NCI-H1092 treated with DMSO at 0.1 percent for 48 hours (cell line): Measurements from ENCODE around the gene ATP2B2.

Experiments
- DNase-seq: peaks from one replicate; lab custom pipeline; 2025; lab: John Stamatoyannopoulos, UW

Gene ATP2B2

DNA sequence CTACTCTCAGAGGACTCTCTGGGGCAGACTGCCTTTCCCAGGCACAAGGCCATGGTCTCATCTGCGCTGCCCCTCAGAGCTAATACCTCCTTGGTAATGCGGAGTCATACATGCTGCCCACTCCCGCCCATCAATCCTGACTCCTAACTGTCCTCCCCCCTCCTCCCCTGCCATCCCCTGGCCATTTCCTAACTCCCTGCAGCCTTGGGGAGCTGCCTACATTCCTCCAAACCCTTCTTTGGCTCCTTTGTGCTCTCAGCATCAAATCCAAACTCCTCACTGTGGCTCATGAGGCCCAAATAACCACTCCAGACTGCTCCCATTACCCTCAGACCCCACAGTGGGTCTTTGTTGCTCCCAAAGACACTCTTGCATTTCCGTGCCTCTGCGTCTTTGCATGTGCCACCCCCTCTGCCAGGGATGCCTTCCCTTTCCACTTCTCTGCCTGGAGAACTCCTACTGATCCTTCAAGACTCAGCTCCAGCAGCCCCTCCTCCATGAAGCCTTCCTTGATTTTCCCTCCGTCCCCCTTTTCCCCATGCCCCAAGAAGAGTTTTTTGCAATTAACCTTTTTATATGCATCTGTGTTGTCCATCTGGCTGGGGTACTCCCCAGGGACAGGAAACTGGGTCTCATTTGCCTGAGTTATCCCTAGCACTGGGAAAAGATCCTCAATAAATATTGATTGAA, 5.5 kb upstream of the ATP2B2 start:
- no peak for DNase-seq

DNA sequence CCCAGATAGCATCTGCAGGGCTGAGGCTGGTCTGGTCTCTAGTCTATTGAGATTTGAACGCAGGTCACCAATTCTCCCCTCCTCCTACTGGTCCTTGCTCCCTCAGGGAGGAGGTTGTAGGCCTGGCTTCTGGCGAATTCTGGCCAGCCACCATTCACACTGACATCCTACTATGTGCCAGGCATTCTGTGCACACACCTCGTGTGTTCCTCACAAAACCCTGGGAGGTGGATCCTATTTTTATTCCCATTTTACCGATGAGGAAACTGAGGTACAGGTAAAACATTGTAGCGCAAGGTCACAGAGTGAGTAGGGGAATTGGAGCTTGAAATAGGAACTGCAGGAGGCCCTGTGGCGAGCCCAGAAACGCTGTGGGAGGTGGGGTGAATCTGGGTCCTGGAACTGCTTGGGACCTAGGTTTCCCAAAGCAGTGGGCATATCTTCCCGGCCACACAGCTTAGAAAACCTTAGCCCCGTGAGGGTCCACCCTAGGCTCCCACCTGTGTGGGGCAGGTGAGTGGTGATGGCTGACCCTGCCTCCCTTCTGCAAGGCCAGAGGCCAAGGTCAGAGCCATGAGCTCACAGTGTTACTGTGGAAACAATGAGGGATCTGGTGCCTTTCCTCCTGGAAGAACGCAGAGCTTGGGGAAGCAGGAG, 4.8 kb upstream of the ATP2B2 start:
- DNase-seq: no peak

DNA sequence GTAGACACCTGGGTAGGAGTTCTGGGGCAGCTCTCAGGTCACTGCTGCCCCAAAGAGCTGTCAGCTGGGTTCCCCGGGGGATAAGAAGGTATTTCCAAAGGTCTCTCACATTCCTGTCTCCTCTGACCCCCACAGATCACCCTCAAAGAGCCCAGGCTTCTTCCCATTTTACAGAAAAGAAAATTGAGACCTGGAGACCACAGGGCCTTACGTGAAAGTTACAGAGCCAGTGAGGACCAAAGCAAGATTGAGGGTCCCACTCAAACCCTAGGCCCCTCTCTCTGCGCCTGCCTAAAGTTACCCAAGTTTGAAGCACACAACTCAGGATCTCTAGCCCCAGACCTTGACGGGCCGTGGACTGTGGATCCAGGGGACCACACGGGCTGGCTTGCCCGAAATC, 3.9 kb upstream of the ATP2B2 start:
- no peak for DNase-seq

DNA sequence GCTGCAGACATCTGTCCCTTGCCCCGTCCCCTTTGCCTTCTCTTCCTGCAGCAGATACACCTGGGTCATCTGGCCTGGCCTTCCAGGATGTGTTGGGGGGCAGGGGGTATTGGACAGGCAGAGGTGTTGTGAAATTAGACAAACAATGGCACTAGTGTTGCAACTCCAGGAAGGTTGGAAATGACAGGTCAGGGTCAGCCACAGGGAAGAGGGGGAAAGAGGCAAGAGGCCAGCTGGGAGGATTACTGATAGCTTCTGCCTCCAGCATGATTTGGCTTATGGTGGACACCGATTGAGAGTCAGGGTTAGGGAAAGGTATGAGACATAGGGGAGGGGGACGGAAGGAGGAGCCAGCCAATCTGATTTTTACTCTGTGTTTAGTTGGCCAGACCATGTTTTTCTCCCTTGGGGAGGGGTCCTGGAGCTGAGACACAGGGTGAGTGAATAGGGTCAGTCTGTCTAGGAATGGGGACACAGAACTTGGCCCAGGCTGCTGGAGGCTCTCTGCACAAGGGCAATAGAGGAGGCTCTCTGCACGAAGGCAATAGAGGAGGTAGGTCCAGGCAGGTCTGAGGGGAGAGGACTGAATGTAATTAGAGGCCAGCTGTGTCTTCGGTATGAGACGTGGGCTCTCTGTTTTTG, 3.4 kb upstream of the ATP2B2 start:
- no peak for DNase-seq

DNA sequence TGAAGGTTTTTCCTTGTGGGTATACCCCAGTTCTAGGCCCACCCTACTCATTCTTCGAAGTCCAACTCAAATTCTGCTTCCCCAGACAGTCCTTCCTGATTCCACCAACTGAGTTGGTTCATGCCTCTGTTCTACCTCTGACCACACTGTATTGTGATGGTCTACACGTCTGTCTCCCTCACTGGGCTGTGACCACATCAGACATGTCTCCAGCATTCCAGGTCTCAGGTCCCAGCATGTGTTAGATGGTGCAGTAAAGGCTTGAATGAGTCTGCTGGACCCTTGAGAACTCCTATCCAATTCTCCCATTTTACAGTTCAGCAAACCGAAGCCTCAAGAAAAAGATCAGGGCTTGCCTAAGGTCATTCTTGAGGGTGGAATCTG, 2.8 kb upstream of the ATP2B2 start:
- DNase-seq: no peak

DNA sequence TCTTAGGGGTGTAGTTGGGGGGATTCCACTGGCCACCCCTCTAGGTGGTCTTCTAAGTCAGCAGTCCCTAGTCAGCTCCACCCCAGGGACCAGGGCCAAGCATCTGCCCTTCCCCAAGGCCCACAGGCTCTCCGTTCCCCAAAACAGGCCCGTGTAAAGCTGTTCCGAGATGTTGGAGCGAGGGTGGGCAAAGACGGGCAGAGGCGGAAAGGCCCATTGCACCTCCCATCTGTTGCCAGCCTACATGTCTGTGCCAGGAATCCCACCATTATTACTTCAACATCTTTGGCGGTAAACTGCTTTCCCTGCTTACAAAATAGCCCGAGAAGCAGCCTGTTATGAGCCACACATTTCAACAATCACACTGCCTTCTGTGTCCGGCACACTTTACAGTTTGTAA, 1.9 kb upstream of the ATP2B2 start:
- DNase-seq: no peak

DNA sequence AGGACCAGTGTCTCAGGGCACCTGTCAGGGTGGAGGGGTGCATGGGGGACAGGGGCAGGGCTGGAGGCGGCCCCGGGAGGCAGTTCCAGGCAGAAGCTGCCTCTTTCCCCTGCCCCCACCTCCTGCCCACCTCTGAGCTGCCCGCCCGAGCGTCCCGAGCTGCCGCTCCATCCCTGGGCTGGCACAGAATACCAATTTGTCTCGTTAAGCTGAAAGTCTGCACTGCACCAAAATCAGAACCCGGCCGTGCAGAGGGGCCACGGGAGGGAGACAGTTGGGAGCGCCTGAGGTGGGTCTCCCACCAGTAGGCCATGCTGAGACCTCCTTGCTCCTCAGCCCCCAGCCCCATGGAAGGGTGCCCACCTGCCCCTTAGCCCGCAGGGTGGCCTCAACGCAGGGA, 1.3 kb upstream of the ATP2B2 start:
- no peak for DNase-seq

DNA sequence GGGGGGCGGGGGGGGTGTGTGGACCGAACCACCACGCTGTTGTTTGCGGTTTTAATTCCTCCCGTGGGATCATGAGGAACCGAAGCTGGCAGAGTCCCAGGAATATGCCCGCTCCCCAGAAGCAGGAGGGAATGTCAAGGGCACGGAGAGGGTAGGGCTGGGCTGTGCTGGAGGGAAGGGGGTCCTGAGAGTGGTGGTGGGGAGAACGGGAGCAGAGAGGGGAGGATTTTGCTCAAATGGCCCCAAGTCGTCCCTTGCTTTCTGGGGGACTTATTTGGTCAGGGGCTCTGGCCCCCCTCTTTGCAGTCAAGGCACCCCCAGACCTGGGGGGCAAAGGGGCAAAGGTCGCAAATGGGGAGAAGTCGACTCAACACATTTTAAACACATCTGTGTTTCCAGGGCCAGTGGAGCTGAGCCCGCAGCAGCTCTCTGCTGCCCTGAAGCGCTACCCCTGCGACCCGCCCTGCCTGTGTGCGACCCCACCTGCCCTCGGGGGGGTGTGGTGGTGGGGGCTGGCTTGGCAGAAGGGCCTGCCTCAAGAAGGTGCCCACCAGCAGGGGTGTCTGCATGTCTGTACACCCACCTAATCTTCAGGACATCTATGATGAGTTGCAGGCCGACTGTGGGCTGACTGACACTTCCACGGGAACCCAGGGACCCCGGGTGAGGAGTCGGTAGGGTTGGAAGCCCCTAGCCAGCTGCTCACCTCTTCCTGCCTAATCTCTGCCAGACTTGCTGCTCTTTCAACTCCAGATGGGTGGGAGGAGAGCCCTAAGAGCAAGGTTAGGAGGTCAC, 602 bp upstream of the ATP2B2 start:
- peak; percentile 43 for DNase-seq

DNA sequence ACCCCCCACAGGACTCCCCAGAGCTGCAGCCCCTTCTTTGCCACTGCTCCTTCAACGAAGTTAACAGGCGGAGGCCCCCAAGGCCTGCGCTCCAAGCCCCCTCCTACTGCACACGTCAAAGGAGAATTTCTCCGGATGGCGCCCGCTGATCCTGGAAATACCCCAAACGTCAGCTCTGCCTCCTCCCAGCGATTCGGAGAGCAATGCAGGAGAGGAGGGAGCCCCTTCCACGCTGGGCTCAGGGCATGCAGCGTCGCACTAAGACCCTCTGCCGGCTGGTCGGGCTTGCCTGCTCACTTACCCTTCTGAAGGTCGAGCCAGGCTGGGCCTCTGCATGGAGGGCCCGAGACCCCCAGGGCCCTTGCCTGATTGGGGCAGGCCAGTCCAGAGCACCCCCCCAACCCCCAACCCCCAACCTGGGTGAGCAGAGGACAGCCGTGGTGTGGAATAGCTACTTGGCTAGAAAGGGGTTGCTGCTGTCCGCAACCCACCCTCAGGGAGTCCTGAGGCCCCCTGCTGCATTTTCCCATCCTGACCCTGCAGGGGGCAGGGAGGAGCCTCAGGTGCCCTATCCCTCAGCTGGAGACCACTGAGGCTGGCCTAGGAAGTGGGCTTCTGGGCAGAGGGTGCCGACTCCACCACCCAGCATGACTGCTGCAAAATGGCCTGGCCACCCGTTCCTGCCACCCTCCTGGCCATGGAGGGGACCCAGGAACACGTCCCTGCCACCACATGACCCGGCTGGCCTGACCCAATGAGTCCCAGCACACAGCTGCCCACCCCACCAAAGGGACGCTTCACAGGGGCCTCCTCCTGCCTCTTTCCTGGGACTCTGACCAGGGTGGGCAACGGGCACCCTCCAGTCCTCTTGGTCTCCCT, 976 bp downstream of the ATP2B2 start:
- DNase-seq: no peak

DNA sequence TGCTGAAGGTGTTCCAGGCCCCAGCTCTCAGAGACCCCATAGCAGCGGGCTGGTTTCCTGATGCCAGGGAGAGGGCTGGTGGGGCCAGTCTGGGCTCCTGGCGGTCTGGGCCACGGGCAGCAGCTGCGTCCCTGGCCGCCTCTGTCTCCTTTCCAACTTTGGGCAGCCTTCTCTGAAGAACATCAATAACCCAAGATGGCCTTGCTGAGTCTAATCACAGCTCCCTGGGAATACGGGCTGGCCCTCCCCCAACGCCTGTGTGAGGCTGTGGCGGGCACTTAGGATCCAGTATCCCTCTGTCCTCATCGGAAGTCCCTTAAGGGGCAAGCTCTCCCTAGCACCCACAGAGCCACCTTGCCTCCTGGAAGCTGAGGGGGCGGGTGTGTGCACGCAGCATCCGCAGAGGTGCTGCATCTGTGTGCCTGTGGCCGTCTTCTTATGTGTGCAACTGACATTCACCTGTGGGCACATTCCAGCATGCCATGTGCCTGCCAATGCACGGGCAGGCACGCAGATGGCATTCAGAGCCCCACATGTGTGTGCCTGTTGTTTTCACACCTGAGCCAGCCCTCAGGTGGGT, 2.1 kb downstream of the ATP2B2 start:
- DNase-seq: no peak

DNA sequence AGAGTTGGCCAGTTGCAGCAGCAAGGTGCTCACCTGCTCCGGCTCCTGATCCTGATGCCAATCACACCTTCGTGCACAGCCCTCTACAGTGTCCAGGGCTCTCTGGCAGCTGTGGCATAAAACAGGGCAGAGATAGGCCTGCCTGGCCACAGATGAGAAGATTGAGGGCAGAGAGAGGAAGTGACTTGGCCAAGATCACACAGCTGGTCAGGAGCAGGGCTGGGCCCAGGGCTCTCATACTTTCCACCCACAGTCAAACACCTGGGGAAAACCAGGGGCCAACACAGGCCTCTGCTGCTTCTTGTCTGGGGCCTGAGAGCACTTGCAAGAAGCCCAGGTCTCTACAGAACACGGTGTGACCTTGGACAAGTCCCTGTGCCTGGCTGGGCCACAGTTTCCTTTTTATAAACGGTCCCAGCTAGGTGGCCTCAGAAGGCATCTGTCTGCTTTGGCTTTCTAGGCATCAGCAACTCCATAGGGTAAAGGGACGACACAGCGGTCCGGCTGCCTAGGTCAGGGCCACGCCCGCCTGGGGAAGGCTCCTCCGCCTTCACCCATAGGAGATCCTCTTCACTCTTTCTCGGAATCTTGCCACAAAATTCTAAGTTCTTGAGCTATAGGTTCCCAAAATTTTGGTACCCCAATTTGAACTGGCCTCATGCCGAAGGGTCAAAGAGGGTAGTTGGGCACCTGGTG, 3.1 kb downstream of the ATP2B2 start:
- no peak for DNase-seq

DNA sequence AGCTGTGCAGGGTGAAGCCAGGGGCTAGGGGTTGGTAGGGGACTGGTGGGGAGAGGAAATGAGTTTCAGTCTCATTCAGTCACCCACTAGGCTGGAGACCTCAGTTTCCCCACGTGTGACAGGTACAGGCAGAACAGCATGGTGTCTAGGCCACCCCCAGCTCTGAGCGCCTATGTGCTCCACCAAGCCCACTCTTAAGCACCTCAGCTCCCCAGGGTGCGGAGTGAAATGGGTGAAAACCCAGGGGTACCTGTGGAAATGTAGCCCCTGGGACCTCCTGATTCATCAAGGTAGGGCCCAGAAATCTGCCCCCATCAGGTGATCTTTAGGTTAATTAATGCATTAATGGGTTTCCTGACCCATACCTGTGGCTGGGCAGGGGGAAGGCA, 3.7 kb downstream of the ATP2B2 start:
- DNase-seq: no peak

DNA sequence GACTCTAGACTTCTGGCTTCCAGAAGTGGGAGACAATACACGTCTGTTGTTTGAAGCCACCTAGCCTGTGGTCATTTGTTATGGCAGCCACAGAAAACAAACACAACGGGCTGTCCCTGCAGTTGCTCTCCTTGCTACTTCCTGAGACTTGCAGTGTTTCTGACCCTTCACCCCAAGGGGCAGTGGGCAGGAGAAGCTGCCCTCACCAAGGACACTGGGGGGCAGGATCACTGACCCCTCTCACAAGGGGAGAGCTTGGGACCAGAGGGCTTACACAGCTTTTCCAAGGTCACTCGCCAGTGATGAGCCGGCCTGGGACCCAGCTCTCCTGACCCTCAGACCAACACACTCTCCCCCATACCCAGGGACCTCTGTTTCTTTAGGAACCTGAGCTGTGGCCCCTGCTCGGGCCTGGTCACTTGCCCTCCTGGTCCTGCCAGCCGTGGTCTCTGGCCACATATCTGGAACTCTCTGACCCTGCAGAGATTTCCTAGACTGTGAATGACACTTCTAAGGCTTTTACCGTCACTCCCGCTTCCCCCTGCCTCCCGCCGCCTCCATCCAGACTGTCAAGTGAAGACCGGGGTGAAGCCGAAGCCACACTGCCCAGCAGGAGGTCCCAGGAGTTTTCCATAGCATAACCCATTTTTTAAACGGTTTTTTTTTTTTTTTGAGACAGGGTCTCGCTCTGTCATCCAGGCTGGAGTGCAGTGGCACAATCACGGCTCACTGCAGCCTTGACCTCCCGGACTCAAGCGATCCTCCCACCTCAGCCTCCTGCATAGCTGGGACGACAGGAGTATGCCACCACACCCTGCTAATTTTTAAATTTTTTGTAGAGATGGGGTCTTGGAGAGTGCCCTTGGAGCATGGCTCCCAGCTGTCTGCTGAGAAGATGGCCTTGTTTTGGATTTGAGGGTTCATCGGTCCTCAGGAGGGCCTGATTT, 4.4 kb downstream of the ATP2B2 start:
- DNase-seq: no peak

DNA sequence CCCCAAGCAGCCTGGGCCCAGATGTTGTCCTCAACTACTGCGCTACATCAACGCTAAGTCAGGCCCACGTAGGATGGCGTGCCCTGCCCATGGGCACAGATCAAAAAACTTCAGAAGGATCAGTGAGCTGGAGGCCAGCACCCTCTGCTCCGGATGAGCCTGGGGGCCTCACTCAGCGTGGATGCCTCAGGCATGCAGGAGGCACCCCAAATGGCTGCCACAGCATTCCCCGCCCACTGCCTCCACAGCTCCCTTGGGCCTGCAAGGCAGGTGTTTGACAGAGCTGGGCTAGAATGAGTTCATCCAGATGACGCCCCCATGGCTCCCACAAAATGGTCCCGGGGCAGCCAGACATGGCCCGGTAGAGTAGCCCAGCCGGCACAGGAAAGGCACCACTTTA, 7.1 kb downstream of the ATP2B2 start:
- DNase-seq: no peak

DNA sequence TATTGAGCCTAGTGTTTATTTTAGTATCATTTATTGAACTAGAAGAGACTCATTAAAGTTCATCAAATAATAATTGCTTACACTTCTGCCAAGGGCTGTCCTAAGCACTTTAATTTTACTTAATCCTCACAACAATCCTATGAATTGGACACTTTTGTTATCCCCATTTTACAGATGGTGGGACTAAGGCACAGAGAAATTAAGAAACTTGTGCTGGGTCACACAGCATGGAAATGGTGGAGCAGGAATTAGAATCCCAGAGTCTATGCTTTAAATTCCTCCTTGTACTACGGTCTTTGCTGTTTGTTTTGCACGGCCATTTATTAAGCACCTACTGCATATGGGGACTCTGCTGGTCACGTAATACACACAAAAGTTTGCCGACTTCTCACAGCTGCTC, 7.9 kb downstream of the ATP2B2 start:
- DNase-seq: no peak

DNA sequence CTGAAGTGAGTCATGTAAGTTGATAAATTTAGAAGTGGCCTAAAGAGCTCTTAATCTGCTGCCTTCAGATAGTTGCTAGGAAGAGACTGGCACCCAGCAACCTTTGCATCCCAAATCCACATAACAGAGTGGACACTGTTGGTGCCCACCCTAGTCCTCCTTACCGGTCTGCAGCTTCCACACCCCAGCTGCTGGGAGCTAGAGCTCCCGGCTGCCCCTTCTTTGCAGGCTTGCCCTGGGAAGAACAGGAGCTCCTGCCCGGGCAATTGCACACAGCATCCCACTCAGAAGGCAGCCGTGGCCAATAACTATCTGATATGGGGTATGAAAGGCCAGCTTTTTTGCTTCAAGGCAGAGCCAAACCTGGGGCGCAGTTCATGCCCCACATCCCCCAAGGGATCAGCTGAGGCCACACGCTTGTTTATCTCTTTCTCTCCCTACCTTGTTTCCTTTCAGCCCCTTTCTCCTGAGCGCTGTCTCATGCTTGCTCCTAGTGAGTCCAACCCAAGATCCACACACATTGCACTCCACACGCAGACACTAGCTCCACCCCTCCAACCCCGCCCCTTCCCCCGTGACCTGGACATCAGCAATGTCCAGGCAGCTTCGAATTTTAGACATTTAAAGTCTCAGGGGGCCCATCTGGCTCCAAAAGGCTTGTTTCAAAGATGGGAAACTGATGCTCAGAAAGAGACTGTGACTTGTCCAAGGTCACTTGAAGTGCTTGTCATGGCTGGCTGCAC, 9.1 kb downstream of the ATP2B2 start:
- DNase-seq: no peak

DNA sequence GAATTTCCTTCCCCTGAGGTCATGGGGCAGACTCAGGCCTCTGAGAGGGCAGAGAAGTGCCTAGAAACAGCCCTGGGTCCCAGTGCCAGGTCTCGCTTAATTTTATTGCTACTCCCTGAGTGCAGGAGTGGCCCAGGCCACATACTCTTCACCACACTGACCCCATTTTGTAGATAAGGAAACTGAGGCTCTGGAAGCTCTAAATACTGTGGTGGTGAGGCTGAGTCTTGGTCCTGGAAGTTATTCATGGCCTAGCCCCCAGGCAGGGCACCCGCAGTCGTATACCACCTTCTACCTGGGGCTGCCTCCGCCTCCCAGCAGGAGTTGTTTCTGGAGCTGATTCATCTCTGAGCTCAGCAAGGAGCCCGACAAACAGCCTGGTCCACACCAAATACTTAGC, 9.8 kb downstream of the ATP2B2 start:
- DNase-seq: no peak

DNA sequence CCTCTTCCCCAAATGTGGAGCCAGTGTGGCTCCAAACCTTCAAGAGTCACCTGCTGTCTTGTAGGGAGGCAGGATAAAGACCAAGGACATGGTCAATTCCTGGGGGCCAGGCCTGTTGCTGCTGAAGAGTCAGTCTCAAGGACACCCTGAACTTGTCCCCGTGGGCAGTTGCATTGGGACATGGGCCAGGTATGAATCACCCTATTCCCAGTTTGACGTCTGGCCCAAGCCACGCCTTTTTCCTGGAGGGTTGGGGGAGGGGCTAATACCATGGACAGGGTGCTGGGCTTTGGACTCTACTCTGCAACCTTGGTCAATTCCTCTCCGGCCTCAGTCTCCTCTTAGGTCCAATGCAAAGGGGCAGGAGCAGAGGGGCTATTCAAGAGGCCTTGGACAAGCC, 10.4 kb downstream of the ATP2B2 start:
- no peak for DNase-seq

DNA sequence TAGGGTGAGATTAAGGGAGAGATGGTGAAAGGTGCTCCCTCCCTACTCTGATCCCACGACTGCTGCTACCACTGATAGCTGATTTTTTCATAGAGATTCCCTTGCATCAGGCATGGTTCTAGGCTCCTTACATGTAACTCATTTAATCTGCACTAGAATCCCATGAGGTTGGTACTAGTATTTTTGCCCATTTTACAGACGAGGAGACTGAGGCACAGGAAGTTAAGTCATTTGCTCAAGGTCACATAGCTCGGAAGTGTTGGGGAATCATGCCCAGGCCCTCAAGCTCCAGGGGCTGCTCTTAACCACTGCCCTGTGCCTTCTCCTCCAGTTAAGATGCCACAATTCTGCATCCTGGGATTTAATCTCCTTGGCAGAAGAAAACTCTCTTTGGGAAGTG, 11.2 kb downstream of the ATP2B2 start:
- DNase-seq: no peak
